ENCODE results near the gene CALCB. TPM values are rescaled to one million over a fixed set of nuclear protein-coding genes. Genes with fewer than 3 reads are reported as not detected.

CALCB gene
- total and polyA plus RNA-seq, 10 of the 15 experiments (the other 5 are each of a cell fraction or from before 2014, with no cell fraction given): 0.09 to 0.28 (median 0.12) TPM; not detected in 3

DNA sequence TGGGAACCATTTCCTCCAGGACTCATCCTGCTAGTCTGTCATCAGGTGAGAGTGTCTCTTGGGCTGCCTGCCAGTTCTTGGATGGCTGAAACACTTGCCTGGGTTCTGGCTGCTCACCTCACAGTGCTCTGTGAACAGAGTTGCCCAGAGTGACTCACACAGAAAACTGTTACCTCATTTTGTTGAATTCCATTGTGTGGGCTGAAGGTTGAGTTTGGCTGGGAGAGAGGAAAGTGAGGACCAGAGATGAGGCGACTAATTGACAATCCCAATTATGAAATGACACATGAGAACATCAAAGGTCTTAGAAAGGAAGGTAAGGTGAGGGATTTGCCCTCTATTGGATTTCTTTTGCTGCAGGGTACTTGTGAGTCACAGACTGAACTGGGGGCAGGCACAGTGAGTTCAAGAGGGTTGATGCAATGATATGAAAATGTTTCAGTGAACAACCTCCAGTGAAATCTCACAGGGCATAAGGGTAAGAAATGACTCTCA lies 20.2 kb upstream of the CALCB start:
- no peaks in the 10 kb centered on the region for H3K36me3 ChIP-seq (ENCODE audit: control insufficient read depth in 2 of 2, insufficient read depth in 2 of 2, low read length in 1 of 2)
- FAIRE-seq (no peak), DNase-seq (ENCODE audit: low read depth, low spot score) (no peak), ATAC-seq (no peak)
- no peaks in the 10 kb centered on the region for H3K9me3 ChIP-seq (replicated peaks; ENCODE audit: control insufficient read depth, insufficient read depth, low read length)
- no peaks in the 10 kb centered on the region for H3K79me2 ChIP-seq (ENCODE audit: control insufficient read depth, insufficient read depth, low read length)
- no peak overlapping the region for H3K4me3 ChIP-seq
- POLR2A ChIA-PET: no interaction called here
- in situ Hi-C loops (cut with MboI) (no loop called here), intact Hi-C loops (cut with micrococcal nuclease; ENCODE audit: unreplicated experiment) (no loop called here)
- RAD21 ChIA-PET (ENCODE audit: unreplicated experiment): no interaction called here
- H3K4me2 ChIP-seq (ENCODE audit: control insufficient read depth, insufficient read depth): no peak overlapping the region
- no peaks in the 10 kb centered on the region for H4K20me1 ChIP-seq (ENCODE audit: control insufficient read depth, insufficient read depth)
- H3K27me3 ChIP-seq (replicated peaks in 1 of 2; ENCODE audit: control insufficient read depth in 2 of 2, insufficient read depth in 2 of 2, low read length in 1 of 2): no peaks in the 10 kb centered on the region
- TF ChIP-seq ZNF274 (IDR thresholded peaks at IDR 0.05; ENCODE audit: insufficient read depth, insufficient read length): no peak
- no peak for TF ChIP-seq CREB1 (IDR thresholded peaks at IDR 0.05; ENCODE audit: low read depth)
- no peak for TF ChIP-seq HDGF (IDR thresholded peaks at IDR 0.05)
- no peak for TF ChIP-seq TARDBP (IDR thresholded peaks at IDR 0.05; ENCODE audit: borderline replicate concordance)
- no peak overlapping the region for H2AFZ ChIP-seq (ENCODE audit: control insufficient read depth, low read depth, low read length)
- BruUV-seq (replicated peaks): no TSS peak
- SMC1A ChIA-PET (ENCODE audit: uncharacterized antibody, unreplicated experiment): no interaction called here
- no peaks in the 10 kb centered on the region for H3K4me1 ChIP-seq (ENCODE audit: control insufficient read depth, insufficient read depth, low read length)
- H3K9ac ChIP-seq (ENCODE audit: control insufficient read depth, insufficient read depth, low read length): no peak overlapping the region
- 0% methylated on average over 1 of the region's 1 CpG for WGBS (ENCODE audit: insufficient coverage, insufficient replicate concordance, low lambda C conversion rate, missing lambda C conversion rate)
- H3K27ac ChIP-seq (ENCODE audit: control insufficient read depth, insufficient read depth): no peak overlapping the region
- CTCF ChIA-PET: no interaction called here

- Histone ChIP-seq H3K9ac (ENCODE audit: control insufficient read depth, insufficient read depth, low read length) (no peak overlapping the region), H3K79me2 (ENCODE audit: control insufficient read depth, insufficient read depth, low read length) (no peaks in the 10 kb centered on the region), H2AFZ (ENCODE audit: control insufficient read depth, low read depth, low read length) (no peak overlapping the region), H3K27me3 (replicated peaks in 1 of 2; ENCODE audit: control insufficient read depth in 2 of 2, insufficient read depth in 2 of 2, low read length in 1 of 2) (no peaks in the 10 kb centered on the region), H3K4me1 (ENCODE audit: control insufficient read depth, insufficient read depth, low read length) (no peaks in the 10 kb centered on the region), H3K27ac (ENCODE audit: control insufficient read depth, insufficient read depth) (no peak overlapping the region), H3K36me3 (ENCODE audit: control insufficient read depth in 2 of 2, insufficient read depth in 2 of 2, low read length in 1 of 2) (no peaks in the 10 kb centered on the region), H4K20me1 (ENCODE audit: control insufficient read depth, insufficient read depth) (no peaks in the 10 kb centered on the region), H3K4me2 (ENCODE audit: control insufficient read depth, insufficient read depth) (no peak overlapping the region), H3K4me3 (no peak overlapping the region), H3K9me3 (replicated peaks; ENCODE audit: control insufficient read depth, insufficient read depth, low read length) (no peaks in the 10 kb centered on the region)
- DNase-seq (ENCODE audit: low read depth, low spot score) (no peak), FAIRE-seq (no peak), ATAC-seq (no peak)
- TF ChIP-seq CUX1 (IDR thresholded peaks at IDR 0.05; ENCODE audit: insufficient replicate concordance, low read depth, low read length): no peak
- TF ChIP-seq PKNOX1 (IDR thresholded peaks at IDR 0.05): peak; percentile 11; the same call in 1 of the 2 replicates
- WGBS (ENCODE audit: insufficient coverage, insufficient replicate concordance, low lambda C conversion rate, missing lambda C conversion rate): 0% methylated on average over 3 of the region's 3 CpGs
- in situ Hi-C loops (cut with MboI): no loop called here
- no TSS peak for BruUV-seq (replicated peaks)
- RAD21 ChIA-PET (ENCODE audit: unreplicated experiment): no interaction called here
- intact Hi-C loops (cut with micrococcal nuclease; ENCODE audit: unreplicated experiment): no loop called here
- POLR2A ChIA-PET: no interaction called here
- SMC1A ChIA-PET (ENCODE audit: uncharacterized antibody, unreplicated experiment): no interaction called here
- CTCF ChIA-PET: interaction anchor here (1.0 kb wide), 1 partner anchor 44 kb away, joined by 3 read pairs; no protein-coding TSS in a partner anchor
Measured at GRCh38 chr11:15055620-15056356, 17.6 kb upstream of the CALCB start.
